Stimulated activated CD8-positive, alpha-beta memory T cell treated with anti-CD3 and anti-CD28 coated beads, Interleukin-7, amount 100 ng/mL, for 1 hour (primary cell): ENCODE results near the gene POTEB.
"Not testable (repeated sequence)": the region's sequence is repeated elsewhere in the genome, so short reads cannot be mapped to it uniquely, and the experiment has no call there.

ENCODE experiments used
- DNase-seq, 2 donors: peaks; one replicate each; pipeline ENCODE4 v3.0.0-alpha.2; 2020; ENCODE audit warnings: low read depth in 2 of 2

The POTEB gene

DNA sequence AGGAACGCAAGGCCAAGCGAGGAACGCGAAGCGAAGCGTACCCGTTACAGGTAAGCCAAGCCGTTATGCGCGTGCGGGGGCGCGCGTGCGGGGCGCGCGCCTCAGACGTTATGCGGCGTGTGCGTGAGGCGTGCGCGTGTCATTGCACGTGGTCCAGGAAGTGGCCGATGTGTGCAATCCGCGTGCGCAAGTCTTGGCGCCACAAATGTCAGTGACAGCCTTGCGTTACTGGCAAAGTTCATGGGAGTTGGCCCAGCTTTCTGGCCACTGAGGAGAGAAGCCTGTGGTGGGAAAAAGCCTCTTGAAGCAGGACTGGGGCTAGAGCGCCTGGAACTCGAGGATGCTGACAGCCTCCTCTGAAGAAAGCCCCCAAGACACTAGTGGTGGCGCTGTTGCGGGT, at the start of gene POTEB:
Gene POTEB (minus strand): TSS at position 101 of the 400 bp plus-strand sequence. CDS start 489 bp downstream, outside the sequence.
- DNase-seq = not testable (repeated sequence)

DNA sequence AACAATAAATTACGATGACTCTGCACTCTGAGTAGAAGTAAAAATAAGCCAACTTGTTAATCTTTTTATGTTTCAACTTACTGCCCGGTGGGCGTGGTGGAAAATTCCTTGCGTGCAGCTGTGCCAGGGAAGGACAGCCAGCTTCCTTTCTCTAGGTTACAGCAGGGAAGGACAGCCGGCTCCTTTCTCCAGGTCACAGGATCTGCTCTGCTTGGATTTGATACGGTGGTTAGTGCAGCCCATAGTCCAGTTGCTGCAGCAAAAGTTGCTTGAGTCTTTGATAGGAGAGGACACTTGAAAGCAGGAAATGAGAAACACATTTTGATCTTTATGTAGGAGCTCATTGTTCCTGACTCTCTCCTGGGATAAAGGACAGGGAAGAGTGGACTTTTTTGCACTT, 13.4 kb upstream of the POTEB start:
- not testable (repeated sequence) for DNase-seq

DNA sequence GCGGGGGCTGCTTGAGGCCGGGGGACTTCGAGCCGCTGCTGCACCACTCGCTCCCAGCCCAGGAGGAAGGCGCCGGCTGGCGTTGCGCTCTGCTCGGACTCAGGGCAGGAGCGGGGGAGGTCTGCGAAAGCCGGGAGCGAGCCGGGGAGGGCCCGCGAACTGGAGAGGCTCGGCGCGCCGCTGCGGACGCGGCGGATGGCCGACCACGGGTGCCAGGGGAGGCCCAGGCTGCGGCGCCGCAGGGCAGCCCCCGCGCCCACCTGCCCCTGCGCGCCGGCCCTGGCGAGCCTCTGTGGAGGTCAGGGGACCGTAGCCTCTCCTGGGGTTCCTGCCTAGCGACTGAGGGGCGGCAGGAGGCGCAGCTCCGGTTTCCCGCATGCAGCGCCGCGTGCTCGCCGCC, 12.0 kb upstream of the POTEB start:
- DNase-seq = not testable (repeated sequence)

DNA sequence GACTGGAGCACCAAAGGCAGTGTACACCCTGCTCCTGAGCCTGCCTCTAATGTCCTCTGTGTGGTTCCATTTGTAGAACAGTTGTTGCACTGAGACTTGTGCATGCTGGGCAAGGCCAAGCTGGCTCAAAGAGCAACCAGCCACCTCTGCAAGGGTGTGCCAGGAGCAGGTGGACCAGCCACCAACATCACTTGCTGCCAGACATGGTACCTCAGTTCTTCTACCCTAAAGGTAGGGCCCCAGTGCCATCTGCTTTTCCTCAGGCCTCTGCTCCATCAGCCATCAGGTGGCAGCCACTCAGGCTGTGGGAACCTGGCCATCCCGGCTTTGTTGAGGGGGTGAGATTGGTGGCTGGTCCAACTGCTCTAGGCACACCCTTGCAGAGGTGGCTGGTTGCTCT, 38.7 kb downstream of the POTEB start:
- not testable (repeated sequence) for DNase-seq
